NCI-H510A (cell line): ENCODE results near the gene ETS1.
"Not testable (repeated sequence)": the region's sequence is repeated elsewhere in the genome, so short reads cannot be mapped to it uniquely, and the experiment has no call there.

Experiments
- DNase-seq: peaks from one replicate; lab custom pipeline; 2025; lab: John Stamatoyannopoulos, UW

ETS1 gene

GRCh38 chr11:128463371-128463829, 124.0 kb downstream of the ETS1 start:
- no peak for DNase-seq

- no peak for DNase-seq
These were observed 124.4 kb downstream of the ETS1 start for GRCh38 chr11:128462922-128463321.

GRCh38 chr11:128462189-128462588, 125.2 kb downstream of the ETS1 start:
- no peak for DNase-seq

- no peak for DNase-seq
These were observed 129.0 kb downstream of the ETS1 start for GRCh38 chr11:128458321-128458720.

GRCh38 chr11:128457874-128458273, 129.5 kb downstream of the ETS1 start:
- DNase-seq = no peak

GRCh38 chr11:128456566-128457268, 130.6 kb downstream of the ETS1 start:
- DNase-seq = no peak

GRCh38 chr11:128455766-128456165, 131.6 kb downstream of the ETS1 start:
- no peak for DNase-seq

GRCh38 chr11:128453444-128454336, 133.7 kb downstream of the ETS1 start:
- peak; percentile 16 for DNase-seq

GRCh38 chr11:128451652-128452470, 135.5 kb downstream of the ETS1 start:
- DNase-seq = peak; percentile 96

GRCh38 chr11:128450882-128451651, 136.3 kb downstream of the ETS1 start:
- DNase-seq = no peak

- not testable (repeated sequence) for DNase-seq
These were observed 136.9 kb downstream of the ETS1 start for GRCh38 chr11:128450425-128450824.

GRCh38 chr11:128448981-128449713, 138.2 kb downstream of the ETS1 start:
- DNase-seq = no peak

GRCh38 chr11:128448200-128448886, 139.0 kb downstream of the ETS1 start:
- no peak for DNase-seq

- DNase-seq = no peak
These were observed 140.1 kb downstream of the ETS1 start for GRCh38 chr11:128447233-128447632.

- not testable (repeated sequence) for DNase-seq
These were observed 141.4 kb downstream of the ETS1 start for GRCh38 chr11:128445921-128446320.

GRCh38 chr11:128437136-128437535, 150.2 kb downstream of the ETS1 start:
- no peak for DNase-seq

- DNase-seq = no peak
These were observed 152.5 kb downstream of the ETS1 start for GRCh38 chr11:128434818-128435217.

GRCh38 chr11:128434411-128434810, 152.9 kb downstream of the ETS1 start:
- DNase-seq = no peak

- DNase-seq = no peak
These were observed 154.4 kb downstream of the ETS1 start for GRCh38 chr11:128432926-128433325.

- no peak for DNase-seq
These were observed 155.4 kb downstream of the ETS1 start for GRCh38 chr11:128431931-128432330.
